A673 (cell line): ENCODE measurements around the gene IFT52. TPM values are rescaled to one million over a fixed set of nuclear protein-coding genes. Genes with fewer than 3 reads are reported as not detected.

Experiments used
- BruUV-seq: library from RNA; stranded (reverse); fragments of 400-500 nt; replicated peaks from 2 replicates; lab custom pipeline; 2021; lab: Mats Ljungman, UMichigan
- CTCF ChIA-PET: fragments of 300-600 bp; sonication (Branson Sonifier 250); formaldehyde crosslinking; loops from one replicate; lab custom pipeline; 2022; ENCODE audit warnings: antibody characterized with exemption; lab: Charles Lee
- POLR2A ChIA-PET: fragments of 300-600 bp; sonication (Branson Sonifier 250); formaldehyde crosslinking; loops from one replicate; lab custom pipeline; 2022; ENCODE audit warnings: antibody characterized with exemption; ENCODE audit not compliant: low non-redundant PET; lab: Charles Lee
- DNase-seq: peaks from one replicate; pipeline ENCODE4 v3.0.0-alpha.2; 2015; ENCODE audit warnings: low spot score
- H3K27ac ChIP-seq: fragments of 200-600 bp; sonication (generic); 2 replicates; pipeline ENCODE4 v1.5.1; 2016; ENCODE audit warnings: mixed run types, low read depth, mild to moderate bottlenecking, mixed read lengths, antibody characterized with exemption, low read length; ENCODE audit not compliant: poor library complexity, severe bottlenecking
- H3K27me3 ChIP-seq: fragments of 200-600 bp; sonication (generic); replicated peaks from 2 replicates; pipeline ENCODE4 v1.6.1; 2017; ENCODE audit warnings: mixed run types, low read depth, mild to moderate bottlenecking, mixed read lengths, antibody characterized with exemption, low read length; ENCODE audit not compliant: insufficient read depth, poor library complexity
- H3K36me3 ChIP-seq: fragments of 200-600 bp; sonication (generic); 2 replicates; pipeline ENCODE4 v1.6.1; 2016; ENCODE audit warnings: mixed run types, mild to moderate bottlenecking, mixed read lengths, antibody characterized with exemption, low read length; ENCODE audit not compliant: insufficient read depth, poor library complexity, severe bottlenecking
- H3K4me1 ChIP-seq: fragments of 200-600 bp; sonication (generic); 2 replicates; pipeline ENCODE4 v1.6.1; 2017; ENCODE audit warnings: mixed run types, mild to moderate bottlenecking, mixed read lengths, antibody characterized with exemption, low read length; ENCODE audit not compliant: insufficient read depth, poor library complexity, severe bottlenecking
- H3K4me3 ChIP-seq: fragments of 200-600 bp; sonication (generic); 2 replicates; pipeline ENCODE4 v1.5.1; 2016; ENCODE audit warnings: low read depth, mixed run types, mild to moderate bottlenecking, mixed read lengths, low read length; ENCODE audit not compliant: poor library complexity, severe bottlenecking
- H3K9me3 ChIP-seq: fragments of 200-600 bp; sonication (generic); 2 replicates; pipeline ENCODE4 v1.6.1; 2016; ENCODE audit warnings: mixed run types, low read depth, mild to moderate bottlenecking, mixed read lengths, antibody characterized with exemption, low read length; ENCODE audit not compliant: poor library complexity, severe bottlenecking
- CTCF ChIP-seq: fragments of 300-800, 200-600 bp; sonication (generic); conservative IDR thresholded peaks from 2 replicates; pipeline ENCODE4 v1.5.1; 2017; ENCODE audit warnings: low read depth, mild to moderate bottlenecking, antibody characterized with exemption, low read length, moderate library complexity, mixed read lengths
- EZH2 ChIP-seq: fragments of 200-600 bp; sonication (generic); IDR thresholded peaks from 2 replicates; pipeline ENCODE4 v1.6.1; 2017; ENCODE audit warnings: borderline replicate concordance, low read depth, mild to moderate bottlenecking, mixed read lengths, antibody characterized with exemption, low read length; ENCODE audit not compliant: poor library complexity, severe bottlenecking
- intact Hi-C: fragments of 100-400 bp; cut with micrococcal nuclease; formaldehyde crosslinking; loops from one replicate; pipeline ENCODE4 v1.10.0; 2022; ENCODE audit not compliant: unreplicated experiment
- total RNA-seq: library from RNA; stranded (reverse); gene quantifications from 2 replicates; pipeline ENCODE4 v1.2.3, GENCODE V29; 2021

The IFT52 gene
- total RNA-seq, 1 experiment from 2014 or later: 44.3 TPM

GRCh38 chr20:43670423-43670822 is 79.7 kb downstream of the IFT52 start:
- CTCF ChIA-PET: no interaction called here
- POLR2A ChIA-PET: no interaction called here
- no peak for DNase-seq
- H3K4me1 ChIP-seq: peaks cover 12% of the 10 kb centered on the region
- no peaks in the 10 kb centered on the region for H3K9me3 ChIP-seq
- no peak overlapping the region for H3K4me3 ChIP-seq
- TF ChIP-seq EZH2: no peak
- no peak for TF ChIP-seq CTCF
- no TSS peak for BruUV-seq
- intact Hi-C loops: loop anchor here (10.0 kb wide), 1 partner anchor 64 kb away; no protein-coding TSS in a partner anchor
- peaks cover 43% of the 10 kb centered on the region for H3K36me3 ChIP-seq
- H3K27me3 ChIP-seq: no peaks in the 10 kb centered on the region
- no peak overlapping the region for H3K27ac ChIP-seq

- no peak overlapping the region for H3K27ac ChIP-seq
- intact Hi-C loops: loop anchor here (10.0 kb wide), 1 partner anchor 58 kb away; no protein-coding TSS in a partner anchor
- no peak overlapping the region for H3K4me3 ChIP-seq
- ChIA-PET CTCF (no interaction called here), POLR2A (no interaction called here)
- no TSS peak for BruUV-seq
- H3K9me3 ChIP-seq: no peaks in the 10 kb centered on the region
- H3K4me1 ChIP-seq: peaks cover 4% of the 10 kb centered on the region
- no peaks in the 10 kb centered on the region for H3K27me3 ChIP-seq
- H3K36me3 ChIP-seq: peaks cover 49% of the 10 kb centered on the region
- no peak for DNase-seq
- TF ChIP-seq EZH2: no peak
- TF ChIP-seq CTCF: no peak
Measured at GRCh38 chr20:43676368-43676767, 85.6 kb downstream of the IFT52 start.

- intact Hi-C loops: loop anchor here (10.0 kb wide), 1 partner anchor 146 kb away; no protein-coding TSS in a partner anchor
- no peak for DNase-seq
- peaks cover 33% of the 10 kb centered on the region for H3K36me3 ChIP-seq
- no peaks in the 10 kb centered on the region for H3K27me3 ChIP-seq
- peaks cover 4% of the 10 kb centered on the region for H3K4me1 ChIP-seq
- POLR2A ChIA-PET: interaction anchor here (0.6 kb wide), 1 partner anchor 224 kb away, joined by 3 read pairs; no protein-coding TSS in a partner anchor
- no peaks in the 10 kb centered on the region for H3K9me3 ChIP-seq
- CTCF ChIA-PET: interaction anchor here (1.2 kb wide), 1 partner anchor 11 kb away, joined by 4 read pairs; no protein-coding TSS in a partner anchor
- BruUV-seq: no TSS peak
- TF ChIP-seq CTCF: no peak
- TF ChIP-seq EZH2: no peak
- no peak overlapping the region for H3K27ac ChIP-seq
- H3K4me3 ChIP-seq: no peak overlapping the region
Measured at GRCh38 chr20:43680981-43681380, 90.2 kb downstream of the IFT52 start.
